Panc1 (cell line): ENCODE measurements around the gene NAXE. TPM values are rescaled to one million over a fixed set of nuclear protein-coding genes. Genes with fewer than 3 reads are reported as not detected.

Source experiments
- ATAC-seq: fragments of 200-7000 bp; cut with Tn5 transposase; 2 replicates; pipeline ENCODE4 v1.9.1; 2020; ENCODE audit warnings: mild to moderate bottlenecking, moderate library complexity
- BruUV-seq: library from RNA; stranded (reverse); fragments of 400-500 nt; replicated peaks from 2 replicates; lab custom pipeline; 2021; lab: Mats Ljungman, UMichigan
- CTCF ChIA-PET: fragments of 300-600 bp; sonication (Branson Sonifier 250); formaldehyde crosslinking; loops from one replicate; lab custom pipeline; 2022; ENCODE audit warnings: antibody characterized with exemption; lab: Charles Lee
- POLR2A ChIA-PET: fragments of 300-600 bp; sonication (Branson Sonifier 250); formaldehyde crosslinking; loops from one replicate; lab custom pipeline; 2022; ENCODE audit warnings: antibody characterized with exemption; lab: Charles Lee
- DNase-seq: peaks from one replicate; pipeline ENCODE4 v3.0.0-alpha.2; 2010; ENCODE audit warnings: low read depth, low spot score
- H3K27ac ChIP-seq: 2 replicates; pipeline ENCODE4 v1.5.1; 2011; ENCODE audit warnings: mild to moderate bottlenecking, low read length, inconsistent platforms
- H3K27me3 ChIP-seq: fragments of 200-500 bp; sonication (Bioruptor generic); 2 replicates; pipeline ENCODE4 v1.6.0; 2014; ENCODE audit warnings: low read length, inconsistent platforms; ENCODE audit not compliant: control insufficient read depth, insufficient read depth
- H3K36me3 ChIP-seq: fragments of 200-500 bp; sonication (Bioruptor generic); 2 replicates; pipeline ENCODE4 v1.5.1; 2014; ENCODE audit warnings: inconsistent platforms, mild to moderate bottlenecking, low read length, moderate library complexity; ENCODE audit not compliant: control insufficient read depth, insufficient read depth
- H3K4me1 ChIP-seq: 2 replicates; pipeline ENCODE4 v1.5.1; 2011; ENCODE audit warnings: inconsistent platforms, mild to moderate bottlenecking, low read length, moderate library complexity; ENCODE audit not compliant: control insufficient read depth, insufficient read depth
- H3K4me3 ChIP-seq, 2 experiments: 2 replicates each; pipeline ENCODE4 v1.5.1; 2011 to 2012; ENCODE audit warnings: low read depth in 2 of 2, low read length in 2 of 2, mild to moderate bottlenecking in 2 of 2, inconsistent platforms in 1 of 2, moderate library complexity in 1 of 2
- H3K9me3 ChIP-seq: fragments of 200-500 bp; sonication (Bioruptor generic); 2 replicates; pipeline ENCODE4 v1.5.1; 2014; ENCODE audit warnings: low read depth, mild to moderate bottlenecking, inconsistent platforms, low read length, moderate library complexity; ENCODE audit not compliant: control insufficient read depth, insufficient read depth
- CTCF ChIP-seq: fragments of 450-650 bp; IDR thresholded peaks from 2 replicates; pipeline ENCODE4 v1.5.1; 2017; ENCODE audit warnings: mild to moderate bottlenecking
- POLR2AphosphoS5 ChIP-seq: IDR thresholded peaks from 2 replicates; pipeline ENCODE4 v1.6.1; 2012; ENCODE audit warnings: mild to moderate bottlenecking, low read depth, low read length, moderate library complexity
- REST ChIP-seq, 2 experiments: IDR thresholded peaks; 2 replicates each; pipeline ENCODE4 v1.6.1; 2011 to 2012; ENCODE audit warnings: low read depth in 2 of 2, control low read depth in 1 of 2, low read length in 1 of 2, mild to moderate bottlenecking in 1 of 2, moderate library complexity in 1 of 2; ENCODE audit not compliant: insufficient read depth in 1 of 2
- SIN3A ChIP-seq: IDR thresholded peaks from 2 replicates; pipeline ENCODE4 v1.6.1; 2012; ENCODE audit warnings: low read depth, mild to moderate bottlenecking, low read length, moderate library complexity, borderline replicate concordance; ENCODE audit not compliant: insufficient read depth
- TCF7L2 ChIP-seq: IDR thresholded peaks from 2 replicates; pipeline ENCODE4 v1.6.1; 2011; ENCODE audit warnings: mild to moderate bottlenecking, low read depth, low read length, inconsistent platforms
- in situ Hi-C: cut with HindIII; loops from 2 replicates; pipeline ENCODE4 v1.10.0; 2016; ENCODE audit warnings: low sequenced_read_pairs, low pct_unique_long_range_greater_than_20kb
- intact Hi-C: fragments of 100-400 bp; cut with micrococcal nuclease; formaldehyde crosslinking; loops from one replicate; pipeline ENCODE4 v1.10.0; 2022; ENCODE audit not compliant: unreplicated experiment
- total RNA-seq: library from RNA; stranded (reverse); gene quantifications from one replicate; pipeline ENCODE4 v1.2.1, GENCODE V29; 2021; ENCODE audit not compliant: unreplicated experiment

The NAXE gene
- total RNA-seq, 1 experiment from 2014 or later: 211 TPM

- Histone ChIP-seq H3K27me3 (no peaks in the 10 kb centered on the region), H3K9me3 (no peaks in the 10 kb centered on the region), H3K4me1 (no peaks in the 10 kb centered on the region), H3K27ac (no peak overlapping the region), H3K36me3 (no peaks in the 10 kb centered on the region), H3K4me3 (no peak overlapping the region)
- POLR2A ChIA-PET: no interaction called here
- BruUV-seq: no TSS peak
- ATAC-seq (no peak), DNase-seq (no peak)
- CTCF ChIA-PET: interaction anchor here (0.5 to 1.3 kb wide), 3 partner anchors 35 to 120 kb away, joined by 3 to 10 read pairs (median 5); no protein-coding TSS in a partner anchor
- in situ Hi-C loops (no loop called here), intact Hi-C loops (no loop called here)
- TF ChIP-seq POLR2AphosphoS5 (no peak), SIN3A (no peak), CTCF (no peak), REST (IDR thresholded peaks at IDR 0.05; ENCODE audit: insufficient read depth in 1 of 2, low read depth in 2 of 2, low read length in 1 of 2) (no peak), TCF7L2 (no peak)
These were observed 13.5 kb upstream of the NAXE start for GRCh38 chr1:156578055-156578454.

- intact Hi-C loops: no loop called here
- H3K36me3 ChIP-seq: no peaks in the 10 kb centered on the region
- in situ Hi-C loops: no loop called here
- ChIA-PET CTCF (interaction anchor here (0.6 to 1.6 kb wide), 4 partner anchors 29 to 97 kb away, joined by 3 to 10 read pairs (median 6); no protein-coding TSS in a partner anchor), POLR2A (no interaction called here)
- H3K4me3 ChIP-seq: no peak within 1 kb of the TSS
- BruUV-seq: no TSS peak
- TF ChIP-seq CTCF (no peak), REST (IDR thresholded peaks at IDR 0.05; ENCODE audit: insufficient read depth in 1 of 2, low read depth in 2 of 2, low read length in 1 of 2) (no peak), POLR2AphosphoS5 (no peak), TCF7L2 (no peak), SIN3A (no peak)
- H3K27me3 ChIP-seq: no peaks in the 10 kb centered on the region
- no peaks in the 10 kb centered on the region for H3K4me1 ChIP-seq
- H3K9me3 ChIP-seq: no peaks in the 10 kb centered on the region
- DNase-seq (no peak), ATAC-seq (no peak)
- no peak within 1 kb of the TSS for H3K27ac ChIP-seq
These were observed 12.1 kb upstream of the NAXE start, which contains the start of gene TTC24 for GRCh38 chr1:156579472-156579871. Gene TTC24 (plus strand): TSS chr1:156579723. CDS start chr1:156581365, 1,642 bp downstream.
